ENCODE measurements around the gene B4GALNT4.

GRCh38 chr11:390175-390574 lies 20.9 kb downstream of the B4GALNT4 start:
- TF ChIP-seq CTCF (IDR thresholded peaks at IDR 0.05) (no peak), POLR2A (IDR thresholded peaks at IDR 0.05) (no peak)
